Caco-2 (cell line): Measurements from ENCODE around the gene CTSH. TPM values are rescaled to one million over a fixed set of nuclear protein-coding genes. Genes with fewer than 3 reads are reported as not detected.

Experiments used
- BruUV-seq: library from RNA; stranded (reverse); fragments of 400-500 nt; replicated peaks from 2 replicates; lab custom pipeline; 2021; lab: Mats Ljungman, UMichigan
- CTCF ChIA-PET: fragments of 300-600 bp; sonication (Branson Sonifier 250); formaldehyde crosslinking; loops from one replicate; lab custom pipeline; 2022; ENCODE audit warnings: antibody characterized with exemption; lab: Charles Lee
- POLR2A ChIA-PET: fragments of 300-600 bp; sonication (Branson Sonifier 250); formaldehyde crosslinking; loops from one replicate; lab custom pipeline; 2022; ENCODE audit warnings: antibody characterized with exemption; lab: Charles Lee
- DNase-seq, 2 experiments: peaks; one replicate each; pipeline versions ENCODE4 v3.0.0 to v3.0.0-alpha.2; 2020 to 2022
- H3K27me3 ChIP-seq: replicated peaks from 2 replicates; pipeline ENCODE4 v1.6.0; 2011; ENCODE audit warnings: low read length; ENCODE audit not compliant: control insufficient read depth, insufficient read depth
- H3K36me3 ChIP-seq: 2 replicates; pipeline ENCODE4 v1.5.1; 2011; ENCODE audit warnings: low read length; ENCODE audit not compliant: control insufficient read depth, insufficient read depth
- H3K4me1 ChIP-seq: fragments of 250-450 bp; sonication (Bioruptor Pico); 2 replicates; pipeline ENCODE4 v1.5.1; 2020; ENCODE audit warnings: mild to moderate bottlenecking
- H3K4me3 ChIP-seq: 2 replicates; pipeline ENCODE4 v1.5.1; 2011; ENCODE audit warnings: low read depth, mild to moderate bottlenecking, control low read depth, low read length
- H3K9me3 ChIP-seq: fragments of 250-450 bp; sonication (Bioruptor Pico); 2 replicates; pipeline ENCODE4 v1.5.1; 2020; ENCODE audit warnings: mild to moderate bottlenecking, moderate library complexity
- H3K27ac Mint-ChIP-seq: one replicate; pipeline ENCODE4 v1.8.0; 2022; ENCODE audit warnings: mixed read lengths; ENCODE audit not compliant: unreplicated experiment
- H3K27me3 Mint-ChIP-seq: one replicate; pipeline ENCODE4 v1.8.0; 2022; ENCODE audit warnings: mixed read lengths; ENCODE audit not compliant: insufficient read depth, unreplicated experiment
- H3K36me3 Mint-ChIP-seq: one replicate; pipeline ENCODE4 v1.8.0; 2022; ENCODE audit warnings: mild to moderate bottlenecking, mixed read lengths; ENCODE audit not compliant: insufficient read depth, unreplicated experiment
- H3K4me1 Mint-ChIP-seq: one replicate; pipeline ENCODE4 v1.8.0; 2022; ENCODE audit warnings: low read depth, mixed read lengths; ENCODE audit not compliant: unreplicated experiment
- H3K4me3 Mint-ChIP-seq: one replicate; pipeline ENCODE4 v1.8.0; 2022; ENCODE audit warnings: mild to moderate bottlenecking, moderate library complexity, mixed read lengths; ENCODE audit not compliant: unreplicated experiment
- H3K9me3 Mint-ChIP-seq: one replicate; pipeline ENCODE4 v1.8.0; 2022; ENCODE audit warnings: mixed read lengths; ENCODE audit not compliant: unreplicated experiment
- intact Hi-C: fragments of 100-400 bp; cut with micrococcal nuclease; formaldehyde crosslinking; loops from one replicate; pipeline ENCODE4 v1.10.0; 2022; ENCODE audit not compliant: unreplicated experiment
- total RNA-seq: library from RNA; stranded (reverse); gene quantifications from 2 replicates; pipeline ENCODE4 v1.2.3, GENCODE V29; 2022
- TF ChIP-seq, protein P1 (sequence below), 2 experiments: fragments of 200-600 bp in 1 of 2; IDR thresholded peaks; 1 replicate in 1 of 2; 2 replicates in 1 of 2; pipeline versions ENCODE4 v1.5.1 to v1.8.0; 2011 to 2022; ENCODE audit warnings: antibody characterized with exemption in 1 of 2, control low read depth in 1 of 2, inconsistent platforms in 1 of 2, low read depth in 1 of 2, low read length in 1 of 2, mild to moderate bottlenecking in 1 of 2, moderate library complexity in 1 of 2; ENCODE audit not compliant: insufficient read depth in 1 of 2, severe bottlenecking in 1 of 2, unreplicated experiment in 1 of 2

Gene CTSH
- total RNA-seq, 1 experiment from 2014 or later, result 183 TPM

GRCh38 chr15:78889000-78889399 is 55.8 kb downstream of the CTSH start:
- TF ChIP-seq, protein P1, sequence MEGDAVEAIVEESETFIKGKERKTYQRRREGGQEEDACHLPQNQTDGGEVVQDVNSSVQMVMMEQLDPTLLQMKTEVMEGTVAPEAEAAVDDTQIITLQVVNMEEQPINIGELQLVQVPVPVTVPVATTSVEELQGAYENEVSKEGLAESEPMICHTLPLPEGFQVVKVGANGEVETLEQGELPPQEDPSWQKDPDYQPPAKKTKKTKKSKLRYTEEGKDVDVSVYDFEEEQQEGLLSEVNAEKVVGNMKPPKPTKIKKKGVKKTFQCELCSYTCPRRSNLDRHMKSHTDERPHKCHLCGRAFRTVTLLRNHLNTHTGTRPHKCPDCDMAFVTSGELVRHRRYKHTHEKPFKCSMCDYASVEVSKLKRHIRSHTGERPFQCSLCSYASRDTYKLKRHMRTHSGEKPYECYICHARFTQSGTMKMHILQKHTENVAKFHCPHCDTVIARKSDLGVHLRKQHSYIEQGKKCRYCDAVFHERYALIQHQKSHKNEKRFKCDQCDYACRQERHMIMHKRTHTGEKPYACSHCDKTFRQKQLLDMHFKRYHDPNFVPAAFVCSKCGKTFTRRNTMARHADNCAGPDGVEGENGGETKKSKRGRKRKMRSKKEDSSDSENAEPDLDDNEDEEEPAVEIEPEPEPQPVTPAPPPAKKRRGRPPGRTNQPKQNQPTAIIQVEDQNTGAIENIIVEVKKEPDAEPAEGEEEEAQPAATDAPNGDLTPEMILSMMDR (IDR thresholded peaks at IDR 0.05; ENCODE audit: insufficient read depth in 1 of 2, low read depth in 1 of 2, low read length in 1 of 2, severe bottlenecking in 1 of 2, unreplicated experiment in 1 of 2), result no peak
- Mint-ChIP-seq H3K27me3 (no peaks in the 10 kb centered on the region), H3K4me3 (no peak overlapping the region), H3K4me1 (no peaks in the 10 kb centered on the region), H3K9me3 (no peaks in the 10 kb centered on the region), H3K36me3 (peaks cover 99% of the 10 kb centered on the region), H3K27ac (no peak overlapping the region)
- Histone ChIP-seq H3K27me3 (no peaks in the 10 kb centered on the region), H3K36me3 (no peaks in the 10 kb centered on the region; the same call in 1 of the 2 replicates), H3K9me3 (no peaks in the 10 kb centered on the region), H3K4me1 (no peaks in the 10 kb centered on the region; the same call in 1 of the 2 replicates), H3K4me3 (no peak overlapping the region)
- no TSS peak for BruUV-seq
- no peak for DNase-seq
- ChIA-PET CTCF (no interaction called here), POLR2A (no interaction called here)
- intact Hi-C loops, result no loop called here

- intact Hi-C loops, result no loop called here
These were observed 63.2 kb downstream of the CTSH start for GRCh38 chr15:78881681-78882080.

DNA sequence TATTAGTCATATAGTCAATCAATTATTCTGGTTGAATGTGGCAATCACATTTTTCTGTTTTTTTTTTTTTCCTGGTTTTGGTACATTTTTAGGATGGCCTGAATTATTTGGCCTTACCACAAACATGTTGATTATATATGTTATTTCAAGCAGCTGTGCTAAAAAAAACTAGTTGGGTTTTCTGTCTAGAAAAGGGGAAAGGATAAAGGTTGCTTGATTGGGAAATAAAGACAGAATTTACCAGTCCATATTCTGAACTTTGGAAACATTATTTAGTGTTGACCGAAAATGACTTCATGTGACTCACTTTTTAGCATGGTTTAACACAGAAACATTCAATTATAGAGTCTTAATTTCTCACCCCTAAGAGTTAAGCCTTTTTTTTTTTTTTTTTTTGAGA is 64.0 kb downstream of the CTSH start:
- Histone ChIP-seq H3K27me3 (no peaks in the 10 kb centered on the region), H3K9me3 (no peaks in the 10 kb centered on the region), H3K4me1 (peaks cover 17% of the 10 kb centered on the region), H3K4me3 (no peak overlapping the region), H3K36me3 (no peaks in the 10 kb centered on the region)
- CTCF ChIA-PET, result no interaction called here
- Mint-ChIP-seq H3K27ac (no peak overlapping the region), H3K27me3 (no peaks in the 10 kb centered on the region), H3K4me3 (no peak overlapping the region), H3K36me3 (peaks cover 64% of the 10 kb centered on the region), H3K9me3 (no peaks in the 10 kb centered on the region), H3K4me1 (peaks cover 2% of the 10 kb centered on the region)
- TF ChIP-seq, protein P1 (IDR thresholded peaks at IDR 0.05; ENCODE audit: insufficient read depth in 1 of 2, low read depth in 1 of 2, low read length in 1 of 2, severe bottlenecking in 1 of 2, unreplicated experiment in 1 of 2), result no peak
- no TSS peak for BruUV-seq
- intact Hi-C loops, result no loop called here
- POLR2A ChIA-PET, result no interaction called here
- DNase-seq, result no peak

More at GRCh38 chr15:78881681-78882080, 63.2 kb downstream of the CTSH start:
- no TSS peak for BruUV-seq
- no peak overlapping the region for H3K4me3 ChIP-seq
- DNase-seq, result no peak
- peaks cover 11% of the 10 kb centered on the region for H3K4me1 ChIP-seq
- Mint-ChIP-seq H3K4me3 (no peak overlapping the region), H3K4me1 (no peaks in the 10 kb centered on the region), H3K9me3 (no peaks in the 10 kb centered on the region), H3K27ac (no peak overlapping the region), H3K27me3 (no peaks in the 10 kb centered on the region), H3K36me3 (peaks cover 71% of the 10 kb centered on the region)
- POLR2A ChIA-PET, result no interaction called here
- H3K36me3 ChIP-seq, result no peaks in the 10 kb centered on the region; the same call in 1 of the 2 replicates
- TF ChIP-seq, protein P1 (IDR thresholded peaks at IDR 0.05; ENCODE audit: insufficient read depth in 1 of 2, low read depth in 1 of 2, low read length in 1 of 2, severe bottlenecking in 1 of 2, unreplicated experiment in 1 of 2), result no peak
- no peaks in the 10 kb centered on the region for H3K9me3 ChIP-seq
- H3K27me3 ChIP-seq, result no peaks in the 10 kb centered on the region
- CTCF ChIA-PET, result no interaction called here
